ENCODE results near the gene ZNF362. TPM values are rescaled to one million over a fixed set of nuclear protein-coding genes. Genes with fewer than 3 reads are reported as not detected.

Gene ZNF362
- total and polyA plus RNA-seq, 12 donors, result 7.8 to 37.3 (median 23.8) TPM

- 0 to 1% (median 0%) methylated on average over 10 to 32 of the region's 43 CpGs; no CpG with 5 or more reads in 1 of the 4 donors for WGBS, 4 donors
- H3K4me3 ChIP-seq, result peak overlapping the region in 1 of 4 donors; percentile 85
- TF ChIP-seq POLR2A (IDR thresholded peaks at IDR 0.05) (no peak), CTCF (IDR thresholded peaks at IDR 0.05) (no peak)
- intact Hi-C loops (cut with DNase I), result no loop called here
- H3K4me1 ChIP-seq (replicated peaks in 1 of 2), result peaks cover 16 to 39% of the 10 kb centered on the region in 2 donors
- peak overlapping the region in 3 of 5 donors; percentile 95 to 99 (median 95) for H3K27ac ChIP-seq
- no peaks in the 10 kb centered on the region for H3K36me3 ChIP-seq (replicated peaks in 1 of 2)
- no peaks in the 10 kb centered on the region for H3K9me3 ChIP-seq (replicated peaks in 1 of 3)
- H3K27me3 ChIP-seq, result no peaks in the 10 kb centered on the region
- DNase-seq, result no peak
Observed at GRCh38 chr1:33256221-33256470, 146 bp upstream of the ZNF362 start.

- Histone ChIP-seq H3K4me3 (peak overlapping the region; percentile 10 to 80 (median 54)), H3K27ac (peak overlapping the region; percentile 23 to 99 (median 78)), H3K4me1 (replicated peaks in 1 of 2) (peaks cover 24 to 47% of the 10 kb centered on the region in 2 donors), H3K36me3 (replicated peaks in 1 of 2) (no peaks in the 10 kb centered on the region), H3K27me3 (no peaks in the 10 kb centered on the region), H3K9me3 (replicated peaks in 1 of 3) (no peaks in the 10 kb centered on the region)
- TF ChIP-seq POLR2A (IDR thresholded peaks at IDR 0.05), result no peak
- TF ChIP-seq CTCF (IDR thresholded peaks at IDR 0.05), result no peak
- 0 to 1% (median 1%) methylated on average over 18 of the region's 18 CpGs for WGBS, 4 donors
- intact Hi-C loops (cut with DNase I), result no loop called here
- no peak for DNase-seq
Observed at GRCh38 chr1:33257207-33257771, 997 bp downstream of the ZNF362 start.

GRCh38 chr1:33257772-33258712, 1.8 kb downstream of the ZNF362 start:
- Histone ChIP-seq H3K9me3 (replicated peaks in 1 of 3) (no peaks in the 10 kb centered on the region), H3K36me3 (replicated peaks in 1 of 2) (peaks cover 0 to 3% of the 10 kb centered on the region in 2 donors), H3K4me1 (replicated peaks in 1 of 2) (peaks cover 24 to 47% of the 10 kb centered on the region in 2 donors), H3K27me3 (no peaks in the 10 kb centered on the region), H3K27ac (peak overlapping the region in 4 of 5 donors; percentile 13 to 80 (median 78)), H3K4me3 (peak overlapping the region; percentile 10 to 80 (median 54))
- 42 to 56% (median 49%) methylated on average over 11 to 19 of the region's 19 CpGs for WGBS, 4 donors
- TF ChIP-seq CTCF (IDR thresholded peaks at IDR 0.05) (no peak), POLR2A (IDR thresholded peaks at IDR 0.05) (no peak)
- peak in 1 of 7 donors; percentile 25 for DNase-seq
- intact Hi-C loops (cut with DNase I), result no loop called here

- intact Hi-C loops (cut with DNase I), result no loop called here
- peaks cover 0 to 5% of the 10 kb centered on the region in 2 donors for H3K36me3 ChIP-seq (replicated peaks in 1 of 2)
- 88 to 96% (median 93%) methylated on average over 2 of the region's 2 CpGs for WGBS, 4 donors
- no peaks in the 10 kb centered on the region for H3K9me3 ChIP-seq (replicated peaks in 1 of 3)
- peak overlapping the region in 2 of 5 donors; percentile 78 to 80 for H3K27ac ChIP-seq
- H3K4me3 ChIP-seq, result no peak overlapping the region
- H3K4me1 ChIP-seq (replicated peaks in 1 of 2), result peaks cover 24 to 51% of the 10 kb centered on the region in 2 donors
- DNase-seq, result no peak
- TF ChIP-seq POLR2A (IDR thresholded peaks at IDR 0.05), result no peak
- no peaks in the 10 kb centered on the region for H3K27me3 ChIP-seq
Observed at GRCh38 chr1:33258788-33259274, 2.5 kb downstream of the ZNF362 start.

Measured in adrenal gland (tissue), 12 donors.